IPS-15b (cell line): Measurements from ENCODE around the gene P2RX2.

ENCODE experiments used
- H3K27me3 ChIP-seq: one replicate; pipeline ENCODE4 v1.6.1; 2013; ENCODE audit warnings: low read length; ENCODE audit not compliant: control insufficient read depth, insufficient read depth
- H3K36me3 ChIP-seq: one replicate; pipeline ENCODE4 v1.6.1; 2013; ENCODE audit warnings: low read length; ENCODE audit not compliant: control insufficient read depth, insufficient read depth
- H3K4me1 ChIP-seq: one replicate; pipeline ENCODE4 v1.6.1; 2013; ENCODE audit warnings: mild to moderate bottlenecking, low read length; ENCODE audit not compliant: control insufficient read depth, insufficient read depth
- H3K4me3 ChIP-seq: one replicate; pipeline ENCODE4 v1.5.1; 2013; ENCODE audit warnings: low read depth, low read length
- H3K9ac ChIP-seq: one replicate; pipeline ENCODE4 v1.6.1; 2013; ENCODE audit warnings: low read depth, mild to moderate bottlenecking, low read length
- H3K9me3 ChIP-seq: one replicate; pipeline ENCODE4 v1.6.1; 2013; ENCODE audit warnings: mild to moderate bottlenecking, low read length; ENCODE audit not compliant: control insufficient read depth, insufficient read depth

P2RX2 gene

GRCh38 chr12:132638541-132639408 is 20.2 kb downstream of the P2RX2 start:
- H3K4me1 ChIP-seq: peaks cover 2% of the 10 kb centered on the region
- no peak overlapping the region for H3K9ac ChIP-seq
- peaks cover 86% of the 10 kb centered on the region for H3K36me3 ChIP-seq
- H3K27me3 ChIP-seq: no peaks in the 10 kb centered on the region
- no peak overlapping the region for H3K4me3 ChIP-seq
- H3K9me3 ChIP-seq: no peaks in the 10 kb centered on the region

DNA sequence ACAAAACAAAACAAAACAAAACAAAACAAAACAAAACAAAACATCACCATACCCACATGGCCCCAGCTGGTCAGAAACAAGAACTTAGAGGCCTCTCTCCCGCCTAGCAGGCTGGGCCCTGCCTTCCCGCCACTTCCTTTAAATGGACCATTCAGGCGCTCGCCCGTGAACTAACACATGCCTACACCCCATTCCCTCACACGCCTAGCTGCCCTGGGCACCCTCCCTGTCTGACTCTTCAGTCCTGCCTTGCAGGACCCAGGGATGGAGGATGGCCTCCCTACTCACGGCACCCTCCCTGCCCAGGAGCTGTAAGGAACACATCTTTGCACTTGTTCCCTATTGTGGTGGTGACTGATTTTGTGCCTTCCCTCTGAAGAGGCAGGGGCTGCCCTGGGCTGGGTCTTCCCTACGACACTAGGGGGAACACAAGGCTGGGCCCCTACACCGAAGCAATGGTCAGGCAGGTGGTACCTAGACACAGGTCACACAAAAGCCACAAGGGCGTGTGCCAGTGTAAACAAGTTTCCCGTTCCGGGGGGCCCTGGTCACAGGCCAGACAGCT is 21.5 kb downstream of the P2RX2 start:
- peaks cover 78% of the 10 kb centered on the region for H3K36me3 ChIP-seq

DNA sequence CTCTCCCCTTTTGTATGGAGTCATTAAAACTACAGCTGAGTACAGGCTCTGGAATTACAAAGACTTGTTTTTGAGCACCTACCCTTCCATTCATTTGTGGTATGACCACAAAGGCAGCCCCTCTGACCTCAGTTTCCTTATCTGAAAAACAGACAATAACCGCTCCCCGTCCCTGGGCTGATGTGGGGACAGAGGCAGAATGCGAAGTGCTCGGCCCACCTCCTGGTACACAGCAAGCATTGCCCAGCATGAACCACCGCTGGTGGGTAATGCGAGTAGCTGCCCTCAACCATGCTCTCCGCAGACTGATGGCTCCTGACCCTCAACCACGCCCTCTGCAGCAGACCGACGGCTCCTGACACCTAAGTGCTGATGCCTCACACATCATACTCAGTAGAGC is 22.4 kb downstream of the P2RX2 start:
- Histone ChIP-seq H3K4me3 (no peak overlapping the region), H3K9me3 (no peaks in the 10 kb centered on the region), H3K4me1 (peaks cover 2% of the 10 kb centered on the region), H3K27me3 (no peaks in the 10 kb centered on the region), H3K36me3 (peaks cover 74% of the 10 kb centered on the region), H3K9ac (no peak overlapping the region)

More for the DNA sequence above, 21.5 kb downstream of the P2RX2 start:
- Histone ChIP-seq H3K4me1 (peaks cover 2% of the 10 kb centered on the region), H3K27me3 (no peaks in the 10 kb centered on the region), H3K9me3 (no peaks in the 10 kb centered on the region), H3K4me3 (no peak overlapping the region), H3K9ac (no peak overlapping the region)

DNA sequence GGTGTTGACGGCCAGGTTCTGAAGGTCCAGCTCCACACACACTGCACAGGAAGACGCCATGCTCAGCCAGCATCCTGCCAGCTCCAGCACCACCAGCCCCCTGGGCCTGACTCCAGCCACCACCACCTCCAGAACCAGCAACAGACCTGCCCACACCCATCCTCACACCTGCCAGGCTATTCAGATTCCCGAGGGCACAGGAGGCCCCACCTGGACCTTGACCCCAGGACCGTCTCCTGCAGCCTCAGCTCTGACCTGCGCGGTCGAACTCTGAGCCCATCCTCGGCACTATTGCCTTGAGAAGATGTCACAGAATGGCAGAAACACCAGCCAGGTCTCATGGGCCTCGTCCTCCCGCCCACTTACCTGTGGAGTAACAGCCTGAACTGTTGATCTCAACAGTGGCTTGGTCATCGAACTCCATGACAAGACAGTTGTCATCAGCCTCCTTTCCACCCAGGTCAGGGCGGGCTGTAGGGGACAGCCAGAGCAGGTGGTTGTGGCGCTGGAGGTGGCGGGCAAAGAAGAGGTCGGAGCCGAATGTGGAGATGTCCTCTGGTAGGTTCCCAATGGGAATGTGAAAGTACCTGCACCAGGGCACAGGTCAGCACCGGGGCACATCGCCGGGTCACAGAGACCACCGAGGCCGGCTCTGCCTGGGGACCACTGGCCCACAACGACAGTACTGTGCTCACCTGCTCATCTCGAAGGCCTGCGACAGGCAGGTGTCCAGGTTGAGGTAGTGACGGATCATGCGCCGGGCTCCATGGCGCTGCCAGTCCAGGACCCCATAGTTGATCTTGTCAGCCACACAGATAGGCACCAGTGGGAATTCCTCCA is 23.5 kb downstream of the P2RX2 start:
- peaks cover 71% of the 10 kb centered on the region for H3K36me3 ChIP-seq

DNA sequence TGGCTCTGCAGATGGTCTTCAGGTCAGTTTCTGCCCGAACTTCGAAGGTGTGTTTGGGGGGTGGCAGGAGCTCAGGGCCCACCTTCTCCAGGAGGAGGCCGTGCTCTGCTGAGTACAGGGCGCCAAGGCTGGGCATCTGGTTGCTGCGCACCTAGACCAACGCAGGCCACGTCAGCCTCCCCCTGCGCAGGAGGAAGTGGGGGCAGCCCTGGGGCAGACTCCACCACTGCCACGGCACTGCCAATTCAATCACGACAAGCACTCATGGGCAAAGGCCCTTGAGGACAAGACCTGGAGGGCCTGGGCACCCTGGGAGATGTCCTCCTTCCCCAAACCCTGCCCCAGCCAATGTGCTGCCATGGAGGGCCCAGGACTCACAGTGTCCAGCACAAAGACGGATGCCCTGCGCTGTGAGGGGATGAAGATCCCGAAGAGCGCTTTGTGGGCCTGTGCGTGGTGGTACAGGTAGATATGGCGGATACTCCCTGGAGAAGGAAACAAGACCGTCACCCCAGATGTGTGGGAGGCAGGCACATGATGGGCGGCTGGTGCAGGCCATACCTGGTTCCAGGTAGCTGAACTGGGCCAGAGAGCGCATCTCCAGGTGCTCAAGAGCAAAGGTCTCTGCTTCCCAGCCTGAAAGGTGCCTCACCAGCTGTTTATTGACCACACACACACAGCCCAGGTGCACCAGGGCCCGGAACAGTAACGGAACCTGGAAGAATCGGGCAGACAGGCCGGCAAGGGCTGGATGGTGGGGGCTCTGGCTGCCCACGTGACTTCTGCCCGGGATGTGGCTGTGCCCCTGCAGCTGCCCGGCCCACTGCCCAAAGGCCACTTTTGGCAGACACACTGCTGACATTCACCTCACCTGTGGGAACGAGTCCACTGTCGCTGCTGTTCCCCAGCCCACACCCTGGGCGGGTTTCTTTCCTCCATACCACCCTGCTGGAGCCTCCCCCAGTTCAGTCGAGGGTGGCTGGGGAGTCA is 24.6 kb downstream of the P2RX2 start:
- H3K27me3 ChIP-seq: no peaks in the 10 kb centered on the region
- no peak overlapping the region for H3K4me3 ChIP-seq
- peaks cover 2% of the 10 kb centered on the region for H3K4me1 ChIP-seq
- no peak overlapping the region for H3K9ac ChIP-seq
- H3K36me3 ChIP-seq: peaks cover 67% of the 10 kb centered on the region
- H3K9me3 ChIP-seq: no peaks in the 10 kb centered on the region

More for the DNA sequence above, 23.5 kb downstream of the P2RX2 start:
- H3K9me3 ChIP-seq: no peaks in the 10 kb centered on the region
- H3K27me3 ChIP-seq: no peaks in the 10 kb centered on the region
- no peak overlapping the region for H3K4me3 ChIP-seq
- peaks cover 2% of the 10 kb centered on the region for H3K4me1 ChIP-seq
- no peak overlapping the region for H3K9ac ChIP-seq

- Histone ChIP-seq H3K27me3 (no peaks in the 10 kb centered on the region), H3K9me3 (no peaks in the 10 kb centered on the region), H3K4me3 (no peak overlapping the region), H3K9ac (no peak overlapping the region), H3K36me3 (peaks cover 61% of the 10 kb centered on the region), H3K4me1 (no peaks in the 10 kb centered on the region)
Observed at GRCh38 chr12:132646850-132647249, 28.3 kb downstream of the P2RX2 start.

GRCh38 chr12:132647858-132648257 is 29.3 kb downstream of the P2RX2 start:
- no peaks in the 10 kb centered on the region for H3K4me1 ChIP-seq
- H3K27me3 ChIP-seq: no peaks in the 10 kb centered on the region
- H3K36me3 ChIP-seq: peaks cover 56% of the 10 kb centered on the region
- H3K4me3 ChIP-seq: no peak overlapping the region
- no peak overlapping the region for H3K9ac ChIP-seq
- H3K9me3 ChIP-seq: no peaks in the 10 kb centered on the region

DNA sequence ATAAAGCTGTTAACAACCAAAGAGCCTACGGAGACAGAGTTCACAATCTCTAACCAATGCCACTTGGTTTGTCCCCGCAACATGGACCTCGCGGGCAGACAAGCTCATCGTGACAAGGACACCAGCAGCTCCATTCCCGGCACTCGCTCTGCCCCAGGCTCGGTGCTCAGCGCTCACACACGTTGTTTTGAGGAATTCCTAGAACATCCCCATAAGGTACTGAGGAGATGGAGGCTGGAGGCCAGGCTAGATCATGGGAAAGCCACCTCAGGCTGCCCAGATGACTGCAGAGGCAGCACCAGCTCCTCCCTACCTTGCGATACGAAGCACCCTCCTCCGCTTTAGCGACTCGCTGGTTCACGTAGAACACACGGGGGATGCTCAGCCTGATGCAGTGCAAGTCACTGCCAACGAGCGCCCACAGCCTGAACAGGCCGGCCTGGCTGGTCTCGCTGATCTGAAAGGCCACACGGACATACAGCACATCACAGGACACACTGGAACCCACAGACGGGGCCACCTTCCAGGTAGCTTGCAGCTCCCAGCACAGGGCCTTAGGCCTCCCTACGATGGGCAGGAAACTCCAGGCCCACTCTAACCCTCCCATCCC is 30.1 kb downstream of the P2RX2 start:
- peaks cover 47% of the 10 kb centered on the region for H3K36me3 ChIP-seq
- H3K9me3 ChIP-seq: no peaks in the 10 kb centered on the region
- no peaks in the 10 kb centered on the region for H3K4me1 ChIP-seq
- H3K9ac ChIP-seq: no peak overlapping the region
- no peak overlapping the region for H3K4me3 ChIP-seq
- no peaks in the 10 kb centered on the region for H3K27me3 ChIP-seq

GRCh38 chr12:132649226-132649945 is 30.8 kb downstream of the P2RX2 start:
- H3K4me3 ChIP-seq: no peak overlapping the region
- no peak overlapping the region for H3K9ac ChIP-seq
- H3K9me3 ChIP-seq: no peaks in the 10 kb centered on the region
- no peaks in the 10 kb centered on the region for H3K27me3 ChIP-seq
- peaks cover 43% of the 10 kb centered on the region for H3K36me3 ChIP-seq
- no peaks in the 10 kb centered on the region for H3K4me1 ChIP-seq

DNA sequence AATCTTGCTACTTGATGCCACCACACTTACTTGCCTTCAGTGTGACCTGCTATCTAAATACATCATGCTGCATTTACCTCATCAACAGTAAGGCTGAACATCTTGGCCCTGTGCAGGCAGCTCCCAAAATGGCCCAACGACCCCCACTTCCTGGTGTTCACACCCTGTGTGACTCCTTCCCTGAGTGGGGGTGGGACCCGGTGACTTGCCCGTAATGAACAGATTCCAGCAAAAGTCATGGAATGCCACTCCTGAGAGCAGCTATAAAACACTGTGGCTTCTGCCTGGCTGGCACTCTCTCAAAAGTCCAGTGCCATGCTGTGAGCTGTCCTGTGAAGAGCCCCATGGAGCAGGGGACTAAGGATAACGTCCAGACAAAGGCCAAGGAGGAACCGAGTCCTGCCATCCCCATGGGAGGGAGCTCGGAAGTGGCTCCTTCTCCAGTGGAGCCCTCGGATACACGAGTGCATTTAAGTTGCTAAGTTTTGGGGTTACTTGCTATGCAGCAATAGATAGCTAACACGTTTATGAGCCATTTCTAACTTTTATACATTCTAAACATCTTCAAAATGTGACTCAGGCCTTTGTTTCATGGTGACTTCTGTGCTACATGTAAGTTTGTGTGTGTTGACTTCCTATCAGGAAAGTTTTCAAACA is 33.0 kb downstream of the P2RX2 start:
- Histone ChIP-seq H3K27me3 (no peaks in the 10 kb centered on the region), H3K4me3 (no peak overlapping the region), H3K9me3 (no peaks in the 10 kb centered on the region), H3K9ac (no peak overlapping the region), H3K36me3 (peaks cover 37% of the 10 kb centered on the region), H3K4me1 (no peaks in the 10 kb centered on the region)
